HT-29 (cell line): ENCODE data around the gene IFRD1. TPM values are rescaled to one million over a fixed set of nuclear protein-coding genes. Genes with fewer than 3 reads are reported as not detected.

Source experiments
- DNase-seq: peaks from one replicate; pipeline ENCODE4 v3.0.0-alpha.2; 2015; ENCODE audit warnings: low spot score
- total RNA-seq: library from RNA; depleted of rRNA; stranded (reverse); fragments of >200 nt; shearing (Covaris generic); gene quantifications from 2 replicates; pipeline ENCODE4 v1.2.3, GENCODE V29; 2014

IFRD1 gene
- total RNA-seq, 1 experiment from 2014 or later, result 54.8 TPM

DNA sequence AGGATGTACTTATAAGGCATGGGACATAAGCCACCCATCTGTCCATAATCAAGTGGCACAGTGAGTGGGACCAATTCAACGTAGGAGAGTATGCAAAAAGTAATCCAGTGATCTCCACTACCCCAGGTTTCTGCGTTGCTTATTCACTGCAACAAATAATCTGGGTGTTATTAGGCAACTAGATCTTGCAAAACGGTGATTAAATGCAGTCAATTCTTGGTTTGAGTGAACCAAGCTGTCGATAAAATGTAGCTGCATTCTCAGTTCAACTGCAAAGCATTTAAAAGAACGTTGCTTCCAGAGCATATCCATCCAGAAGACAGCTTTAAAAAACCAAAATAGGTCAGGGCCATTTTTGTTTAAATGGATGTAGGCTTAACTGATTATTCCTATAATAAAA, 35.5 kb downstream of the IFRD1 start:
- no peak for DNase-seq

DNA sequence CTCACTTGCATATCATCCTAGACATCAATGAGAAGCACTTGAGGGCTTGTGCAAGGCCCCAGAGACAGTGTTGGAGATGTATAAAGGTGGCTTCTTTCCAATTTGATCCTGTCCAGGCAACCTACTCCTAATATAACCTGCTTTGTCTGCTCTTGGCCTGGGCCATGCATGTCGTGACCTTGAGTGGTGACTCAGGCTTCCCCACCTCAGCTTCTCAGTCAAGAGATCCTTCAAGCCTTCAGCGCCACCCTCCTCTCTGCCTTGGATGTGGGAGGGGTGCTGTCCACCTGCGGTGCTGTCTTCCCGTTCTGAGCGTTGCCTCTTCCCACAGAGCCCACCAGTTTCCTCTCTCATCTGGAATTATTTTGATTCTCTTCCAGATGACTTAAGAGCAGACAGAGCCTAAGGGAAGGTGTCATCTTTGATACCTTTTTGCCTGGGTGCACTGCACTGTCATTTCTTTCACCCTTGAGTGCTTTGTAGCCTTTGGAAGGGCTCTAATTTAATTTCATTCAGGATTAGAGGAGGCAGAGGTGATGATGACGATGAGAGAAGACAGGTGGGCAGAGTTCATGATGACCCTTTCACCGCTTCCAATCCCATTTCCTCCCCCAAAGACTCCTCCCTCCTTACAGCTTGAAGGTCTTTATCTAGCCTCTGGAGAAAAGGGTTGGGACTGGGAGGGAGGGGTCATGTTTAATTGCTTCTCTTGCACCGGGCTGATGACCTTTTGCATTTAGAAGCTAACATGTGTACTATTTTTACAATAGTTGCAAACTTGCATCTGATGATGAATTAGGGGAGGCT, 37.4 kb downstream of the IFRD1 start:
- DNase-seq, result no peak

- no peak for DNase-seq
Observed at GRCh38 chr7:112488264-112488552, 37.9 kb downstream of the IFRD1 start.

GRCh38 chr7:112492186-112492585, 41.9 kb downstream of the IFRD1 start:
- DNase-seq, result no peak

- DNase-seq, result no peak
Observed at GRCh38 chr7:112494656-112495055, 44.4 kb downstream of the IFRD1 start.

GRCh38 chr7:112495156-112495788, 45.0 kb downstream of the IFRD1 start:
- no peak for DNase-seq

GRCh38 chr7:112495810-112496462, 45.7 kb downstream of the IFRD1 start:
- peak; percentile 83 for DNase-seq

DNA sequence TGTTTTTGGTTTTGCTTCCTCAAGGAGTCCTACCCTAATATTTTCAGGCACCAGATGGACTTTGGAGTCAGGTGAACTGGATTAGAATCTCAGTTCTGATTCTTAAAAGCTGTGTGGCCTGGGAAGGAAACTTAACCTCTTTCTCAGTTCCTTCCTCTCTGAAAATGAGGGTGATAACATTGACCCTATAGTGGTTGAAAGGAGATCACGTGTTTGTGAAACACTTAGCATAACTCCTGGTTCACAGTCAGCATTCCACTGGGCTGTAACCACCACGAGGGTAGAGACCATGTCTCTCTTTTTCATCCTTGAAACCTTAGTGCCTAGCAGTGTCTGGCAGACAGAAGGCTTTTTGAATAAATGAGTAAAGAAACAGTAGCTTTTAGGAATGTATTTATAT, 47.2 kb downstream of the IFRD1 start:
- no peak for DNase-seq

DNA sequence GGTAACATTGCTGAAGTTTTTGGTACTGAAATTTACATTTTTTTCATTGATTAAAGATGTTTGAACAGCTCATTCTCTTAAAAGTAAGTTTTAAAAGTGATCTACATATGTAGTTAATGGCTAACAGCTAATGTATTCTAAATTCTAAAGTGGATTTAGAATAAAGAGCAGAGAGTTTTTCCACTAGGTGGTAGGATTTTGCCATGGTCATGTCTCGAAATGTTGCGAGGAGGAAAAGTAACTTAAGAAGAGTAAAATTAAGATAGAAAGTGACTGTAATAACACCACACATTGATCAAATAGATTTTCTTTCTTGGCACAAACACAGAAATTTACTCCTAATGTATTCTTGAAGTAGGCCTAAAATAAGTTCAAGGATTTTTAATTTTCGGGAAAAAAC, 50.4 kb downstream of the IFRD1 start:
- DNase-seq, result peak; percentile 57

GRCh38 chr7:112501801-112502503, 51.7 kb downstream of the IFRD1 start:
- DNase-seq, result no peak

DNA sequence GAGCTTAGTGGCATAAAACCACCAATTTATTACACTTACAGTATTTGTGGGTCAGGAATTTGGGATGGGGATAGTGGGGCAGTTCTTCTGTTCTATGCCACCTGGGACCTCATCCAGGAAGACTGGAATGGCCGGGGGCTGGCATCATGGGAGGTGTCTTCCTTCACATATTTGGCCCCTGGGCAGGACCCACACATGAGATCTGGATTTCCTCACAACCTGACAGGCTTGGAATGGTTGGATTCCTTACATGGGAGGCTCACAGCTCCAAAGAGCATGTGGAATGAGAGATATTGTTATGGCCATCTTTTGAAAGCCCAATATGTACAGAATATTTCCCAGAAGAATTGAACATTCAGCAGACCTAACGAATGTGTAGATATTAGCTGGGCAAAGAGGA, 52.4 kb downstream of the IFRD1 start:
- DNase-seq, result no peak

DNA sequence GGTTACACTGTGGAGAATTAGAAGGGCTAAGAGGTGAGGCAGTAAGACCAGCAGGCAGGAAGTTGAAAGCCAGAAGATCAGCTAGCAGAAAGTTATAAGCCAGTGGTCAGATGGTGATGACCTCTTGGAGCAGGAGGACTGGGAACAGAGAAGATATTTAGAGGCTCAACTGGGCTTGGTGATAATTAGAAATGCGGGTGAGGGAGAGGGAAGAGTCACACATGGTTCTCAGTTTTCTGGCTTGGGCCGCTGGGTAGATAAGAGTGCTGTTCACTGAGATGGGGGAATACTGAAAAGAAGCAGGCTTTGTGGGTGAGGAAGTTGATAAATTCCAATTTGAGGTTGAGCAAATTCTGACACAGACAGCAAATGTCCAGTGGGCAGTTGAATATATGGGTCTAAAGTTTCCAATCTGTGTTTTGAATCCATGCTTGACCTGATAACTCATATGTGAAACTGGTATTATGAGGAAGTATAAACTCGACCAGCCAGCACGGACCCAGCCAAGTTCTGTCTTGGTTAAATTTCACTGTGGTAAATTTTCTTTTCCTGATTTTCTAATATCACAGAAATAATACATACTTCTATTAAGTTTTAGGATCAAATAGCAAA, 53.2 kb downstream of the IFRD1 start:
- DNase-seq, result no peak

DNA sequence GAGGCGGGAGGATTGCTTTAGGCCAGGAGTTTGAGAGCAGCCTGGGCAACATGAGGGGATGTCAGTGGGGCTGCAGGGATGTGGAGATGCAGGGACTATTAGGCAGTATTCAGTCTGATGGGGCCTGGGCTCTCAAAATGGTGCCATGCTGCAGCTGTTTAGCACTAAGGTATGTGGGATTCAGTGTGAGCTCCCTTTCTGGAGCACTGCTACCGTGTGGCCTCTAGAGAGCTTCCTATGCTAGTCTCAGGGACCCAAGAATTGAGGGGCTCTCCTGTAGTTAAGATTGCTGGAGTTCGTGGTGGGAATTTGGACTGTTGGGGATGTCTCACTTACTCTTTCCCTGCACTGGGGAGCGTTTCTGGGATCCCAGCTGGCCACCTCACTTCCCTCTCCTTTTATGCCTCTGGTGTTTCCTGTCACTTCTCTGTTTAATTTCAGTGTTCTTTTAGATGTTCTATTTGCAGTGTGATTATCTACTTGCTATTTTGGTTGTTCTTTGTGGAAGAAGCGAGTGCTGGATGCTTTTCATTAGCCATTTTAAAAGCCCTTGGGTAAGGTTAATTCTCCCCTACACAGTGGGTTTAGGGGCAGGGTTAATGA, 53.9 kb downstream of the IFRD1 start:
- no peak for DNase-seq

GRCh38 chr7:112505495-112505894, 55.2 kb downstream of the IFRD1 start:
- peak; percentile 39 for DNase-seq

DNA sequence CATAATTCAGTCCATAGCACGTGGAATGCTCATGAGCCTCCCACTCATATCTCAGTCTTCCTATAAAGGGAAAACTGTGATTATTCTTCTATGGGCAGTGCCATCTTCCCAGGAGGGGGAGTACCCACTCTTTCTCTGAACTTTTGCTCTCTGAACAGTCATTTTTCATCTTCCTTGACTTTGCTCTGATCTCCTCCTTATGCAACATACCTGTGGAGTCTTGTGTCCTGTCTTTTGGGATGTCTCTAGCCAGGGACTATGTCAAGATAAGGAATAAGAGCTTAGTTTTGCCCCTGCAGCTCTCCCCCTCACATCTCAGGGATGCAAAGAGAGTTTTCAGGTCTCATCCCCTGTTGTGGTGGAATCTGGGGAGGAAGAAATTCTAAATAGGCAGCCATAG, 58.1 kb downstream of the IFRD1 start:
- DNase-seq, result no peak

- DNase-seq, result no peak
Observed at GRCh38 chr7:112509402-112509801, 59.1 kb downstream of the IFRD1 start.

DNA sequence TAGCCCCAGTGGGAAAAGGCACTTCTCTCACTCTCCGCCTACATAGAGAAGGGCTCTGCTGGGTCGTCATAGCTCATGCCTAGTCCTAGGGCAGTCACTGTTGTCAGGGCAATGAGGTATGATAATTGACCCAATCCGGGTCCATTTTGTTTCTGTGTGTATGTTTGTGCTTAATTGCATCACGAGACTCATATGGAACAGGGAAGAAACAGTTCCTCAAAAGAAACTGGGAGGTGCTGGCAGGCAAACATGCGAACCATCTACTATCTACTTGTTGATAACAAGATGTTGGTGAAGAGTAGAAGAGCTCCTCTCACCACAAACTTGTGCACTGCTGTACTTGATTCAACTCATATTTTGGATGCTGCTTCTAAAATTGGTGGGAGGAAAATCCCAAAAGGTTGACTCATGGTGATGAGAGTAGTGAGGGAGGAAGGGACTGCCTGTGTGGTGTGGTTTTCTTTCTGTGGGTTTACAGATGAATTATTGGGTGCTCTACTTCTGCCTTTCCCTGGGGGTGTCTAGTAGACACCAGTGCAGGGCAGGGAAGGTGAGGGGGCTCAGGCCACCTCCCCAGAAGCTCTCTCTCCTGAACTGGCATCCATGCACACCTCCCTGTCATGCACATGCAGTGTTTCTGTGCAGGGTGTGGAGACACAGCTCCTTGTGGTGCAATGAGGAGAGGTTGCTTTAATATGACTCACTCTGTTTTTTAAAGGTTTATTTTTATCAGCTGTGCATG, 59.9 kb downstream of the IFRD1 start:
- DNase-seq, result no peak

DNA sequence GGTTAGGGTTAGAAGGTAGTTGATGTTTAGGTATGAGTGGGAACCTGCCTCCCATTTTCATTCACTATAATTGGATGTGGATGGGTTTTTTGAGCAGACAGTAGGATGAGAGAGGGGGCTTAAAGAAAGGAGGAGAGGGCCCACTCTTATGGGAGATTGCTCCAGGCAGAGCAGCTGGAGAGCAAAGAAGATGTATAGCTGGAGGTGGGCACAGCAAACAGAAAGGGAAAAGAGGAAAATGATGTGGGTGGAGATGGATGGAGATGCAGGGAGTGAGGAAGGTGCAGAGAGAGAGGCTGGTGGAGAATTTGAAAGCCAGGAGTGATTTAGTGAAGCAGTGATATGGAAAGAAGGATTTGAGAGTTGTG, 60.5 kb downstream of the IFRD1 start:
- DNase-seq, result no peak

DNA sequence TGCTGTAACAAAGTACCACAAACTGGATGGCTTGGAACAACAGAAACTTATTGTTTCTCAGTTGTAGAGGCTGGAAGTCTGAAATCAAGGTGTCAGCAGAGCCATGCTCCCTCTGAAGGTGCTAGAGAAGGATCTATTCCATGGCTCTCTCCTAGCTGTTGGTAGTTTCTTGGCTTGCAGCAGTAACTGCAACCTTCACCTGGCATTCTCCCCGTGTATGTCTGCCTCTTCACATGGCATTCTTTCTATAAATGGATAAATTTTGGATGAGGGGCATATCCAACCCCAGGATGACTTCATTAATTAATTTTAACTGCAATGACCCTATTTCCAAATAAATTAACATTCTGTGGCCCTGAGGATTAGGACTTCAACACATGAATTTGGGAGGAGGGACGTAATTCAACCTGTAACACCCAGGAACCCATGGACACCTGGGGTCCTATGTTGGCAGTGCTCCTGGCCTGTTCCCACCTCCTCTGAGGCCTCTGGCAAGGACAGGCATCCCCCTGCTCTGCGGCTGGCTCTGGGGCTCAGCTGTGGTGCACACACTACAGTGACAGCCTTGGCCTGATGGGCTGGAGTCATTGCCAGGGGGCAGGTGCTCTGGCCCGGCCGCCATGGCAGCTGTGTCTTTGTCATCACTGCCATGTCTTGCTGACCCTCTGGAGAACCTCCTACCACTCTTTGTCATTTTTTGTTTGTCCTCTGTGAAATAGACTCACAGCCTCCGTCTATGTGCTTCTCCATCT, 61.4 kb downstream of the IFRD1 start:
- no peak for DNase-seq
